LNCAP (cell line): Measurements from ENCODE around the gene ROBO1.

Experiments used
- CTCF ChIP-seq: fragments of 450-650 bp; IDR thresholded peaks from 2 replicates; pipeline ENCODE4 v1.5.1; 2017; ENCODE audit warnings: mild to moderate bottlenecking

The ROBO1 gene

GRCh38 chr3:79587150-79587549 lies 180.6 kb downstream of the ROBO1 start:
- no peak for TF ChIP-seq CTCF

- no peak for TF ChIP-seq CTCF
Measured at GRCh38 chr3:79586232-79586631, 181.6 kb downstream of the ROBO1 start.

GRCh38 chr3:79572930-79573329 lies 194.9 kb downstream of the ROBO1 start:
- no peak for TF ChIP-seq CTCF

GRCh38 chr3:79568938-79569337 lies 198.9 kb downstream of the ROBO1 start:
- TF ChIP-seq CTCF = no peak

GRCh38 chr3:79564192-79564591 lies 203.6 kb downstream of the ROBO1 start:
- no peak for TF ChIP-seq CTCF

- TF ChIP-seq CTCF = no peak
Measured at GRCh38 chr3:79560698-79561097, 207.1 kb downstream of the ROBO1 start.

GRCh38 chr3:79558943-79559342 lies 208.9 kb downstream of the ROBO1 start:
- no peak for TF ChIP-seq CTCF

- TF ChIP-seq CTCF = no peak
Measured at GRCh38 chr3:79555655-79556054, 212.1 kb downstream of the ROBO1 start.
